ENCODE data around the gene RNF213. TPM values are rescaled to one million over a fixed set of nuclear protein-coding genes. Genes with fewer than 3 reads are reported as not detected.

RNF213 gene
- total RNA-seq, 2 experiments from 2014 or later: 488 TPM

DNA sequence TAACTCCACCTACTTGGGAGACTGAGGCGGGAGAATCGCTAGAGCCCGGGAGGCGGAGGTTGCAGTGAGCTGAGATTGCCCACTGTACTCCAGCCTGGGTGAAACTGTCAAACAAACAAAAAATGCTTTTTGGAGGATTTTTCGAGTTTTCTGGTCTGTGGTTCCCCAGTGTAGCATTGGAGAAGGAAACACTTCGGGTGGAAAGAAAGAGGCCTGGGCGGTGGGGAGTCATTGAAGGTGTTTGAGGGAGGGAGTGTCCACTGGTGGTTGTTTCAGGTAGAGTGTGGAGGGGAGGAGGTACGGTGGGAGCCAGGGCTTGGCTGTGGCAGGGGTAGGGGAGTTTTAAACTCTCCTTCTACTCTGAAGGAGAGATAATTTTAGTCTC lies 1.2 kb downstream of the RNF213 start:
- no peak for DNase-seq
- Mint-ChIP-seq H3K4me3 (peak overlapping the region; percentile 90), H3K9me3 (no peaks in the 10 kb centered on the region), H3K36me3 (peaks cover 17% of the 10 kb centered on the region), H3K27me3 (no peaks in the 10 kb centered on the region), H3K27ac (peak overlapping the region; percentile 96), H3K4me1 (peaks cover 33% of the 10 kb centered on the region)
- POLR2A ChIA-PET: interaction anchor here (1.2 to 1.6 kb wide), 4 partner anchors 17 to 116 kb away, joined by 4 to 10 read pairs (median 5); no protein-coding TSS in a partner anchor
- no peak for ATAC-seq (ENCODE audit: low read depth)

DNA sequence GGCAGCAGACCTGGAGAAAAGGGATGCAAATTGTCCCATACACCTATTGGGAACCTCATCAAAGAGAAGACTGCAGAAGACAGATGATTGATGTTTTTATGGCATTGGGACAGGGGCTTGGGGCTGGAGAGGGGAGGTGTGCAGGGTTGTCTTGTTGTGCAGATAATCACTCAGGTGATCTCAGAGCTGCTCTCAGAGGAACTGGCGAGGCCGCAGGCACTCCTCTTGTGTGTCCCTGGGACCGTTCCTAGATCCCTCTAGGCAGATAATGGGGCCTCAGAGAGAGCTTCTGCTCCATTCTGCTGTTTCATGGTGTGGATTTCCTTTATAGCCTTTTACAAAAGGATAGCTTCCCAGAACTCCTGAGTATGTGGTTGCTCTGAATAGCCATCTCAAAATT lies 1.6 kb downstream of the RNF213 start:
- H3K36me3 Mint-ChIP-seq: peaks cover 19% of the 10 kb centered on the region
- POLR2A ChIA-PET: interaction anchor here (1.2 kb wide), 1 partner anchor 16 kb away, joined by 5 read pairs; no protein-coding TSS in a partner anchor
- peak overlapping the region; percentile 96 for H3K27ac Mint-ChIP-seq
- peaks cover 36% of the 10 kb centered on the region for H3K4me1 Mint-ChIP-seq
- ATAC-seq (ENCODE audit: low read depth) (no peak), DNase-seq (no peak)
- no peaks in the 10 kb centered on the region for H3K27me3 Mint-ChIP-seq
- H3K4me3 Mint-ChIP-seq: peak overlapping the region; percentile 90
- H3K9me3 Mint-ChIP-seq: no peaks in the 10 kb centered on the region

DNA sequence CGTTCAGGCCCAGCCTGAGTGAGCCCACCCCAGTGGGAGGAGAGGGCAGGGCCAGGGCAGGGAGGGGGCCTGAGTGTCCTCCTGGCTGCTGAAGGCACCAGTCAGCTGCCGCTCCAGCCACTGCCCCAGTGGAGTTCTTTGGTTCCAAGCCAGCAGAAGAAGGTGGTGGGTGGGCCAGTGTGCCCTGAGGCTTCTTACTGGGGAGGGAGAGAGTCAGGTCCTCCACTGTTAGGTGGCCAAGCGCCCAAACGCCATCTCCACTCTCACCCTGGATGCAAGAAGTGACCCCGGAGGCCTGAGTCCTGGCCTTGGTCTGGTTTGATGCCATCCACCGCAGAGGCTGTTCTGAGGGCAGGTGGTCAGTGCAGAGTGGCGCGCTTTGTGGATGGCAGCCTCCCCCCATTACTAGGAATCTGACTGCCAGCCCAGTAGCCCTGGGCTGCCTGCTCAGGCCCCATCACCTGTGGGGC lies 2.2 kb downstream of the RNF213 start:
- H3K4me3 Mint-ChIP-seq: peak overlapping the region; percentile 90
- H3K27ac Mint-ChIP-seq: peak overlapping the region; percentile 92

DNA sequence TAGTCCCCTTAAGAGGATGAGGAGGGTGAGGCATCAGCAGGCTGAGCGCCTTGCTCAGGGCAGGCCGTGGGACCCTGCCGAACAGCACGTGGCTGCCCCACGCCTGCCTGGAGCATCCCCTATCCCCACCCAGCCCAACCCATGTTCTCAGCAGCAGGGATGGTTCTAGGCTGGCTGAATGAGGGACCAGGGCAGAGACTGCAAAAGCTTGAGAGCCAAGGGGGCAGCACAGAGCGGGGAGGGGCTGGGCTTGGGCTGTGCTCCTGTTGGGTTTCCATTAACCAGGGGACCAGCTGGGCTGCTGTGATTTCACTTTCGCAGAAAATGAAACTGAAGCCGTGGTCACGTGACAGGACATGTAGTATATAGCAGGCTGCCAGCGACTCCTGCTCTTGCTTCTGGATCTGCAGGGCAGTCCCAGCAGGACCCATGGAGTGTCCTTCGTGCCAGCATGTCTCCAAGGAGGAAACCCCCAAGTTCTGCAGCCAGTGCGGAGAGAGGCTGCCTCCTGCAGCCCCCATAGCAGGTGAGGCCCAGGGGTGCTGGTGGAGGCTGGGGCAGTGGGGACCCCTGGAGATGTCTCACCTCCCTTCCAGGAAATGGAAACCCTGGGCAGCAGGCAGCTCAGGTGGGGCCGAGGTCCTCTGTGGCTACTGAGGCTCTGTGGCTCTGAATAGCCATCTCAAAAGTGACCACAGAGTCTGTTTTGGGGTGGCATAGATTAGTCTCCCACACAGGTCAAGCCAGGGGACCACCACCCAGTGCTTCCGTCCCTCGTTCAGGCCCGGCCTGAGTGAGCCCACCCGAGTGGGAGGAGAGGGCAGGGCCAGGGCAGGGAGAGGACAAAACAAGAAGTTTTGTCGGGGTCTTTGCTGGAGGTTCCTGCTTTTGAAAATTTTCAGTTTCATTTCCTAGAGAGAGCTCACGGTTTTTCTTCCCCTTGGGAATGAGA lies 2.9 kb downstream of the RNF213 start:
- Mint-ChIP-seq H3K4me1 (peaks cover 33% of the 10 kb centered on the region), H3K4me3 (peak overlapping the region; percentile 90), H3K27ac (peak overlapping the region; percentile 92), H3K36me3 (peaks cover 22% of the 10 kb centered on the region), H3K9me3 (no peaks in the 10 kb centered on the region), H3K27me3 (no peaks in the 10 kb centered on the region)
- DNase-seq: peak; percentile 83
- ATAC-seq (ENCODE audit: low read depth): peak; percentile 53
- POLR2A ChIA-PET: interaction anchor here (0.5 to 3.6 kb wide), 14 partner anchors 9 to 1609 kb away, joined by 3 to 26 read pairs (median 3); partner anchors contain the start of genes CBX8, GAA, MRPL12 and RPTOR

More for the DNA sequence above, 2.2 kb downstream of the RNF213 start:
- Mint-ChIP-seq H3K4me1 (peaks cover 39% of the 10 kb centered on the region), H3K9me3 (no peaks in the 10 kb centered on the region), H3K36me3 (peaks cover 22% of the 10 kb centered on the region), H3K27me3 (no peaks in the 10 kb centered on the region)
- POLR2A ChIA-PET: interaction anchor here (0.9 to 3.6 kb wide), 9 partner anchors 8 to 755 kb away, joined by 3 to 26 read pairs (median 5); partner anchors contain the start of genes CBX8, GAA, RPTOR and SGSH
- no peak for ATAC-seq (ENCODE audit: low read depth)
- DNase-seq: no peak

DNA sequence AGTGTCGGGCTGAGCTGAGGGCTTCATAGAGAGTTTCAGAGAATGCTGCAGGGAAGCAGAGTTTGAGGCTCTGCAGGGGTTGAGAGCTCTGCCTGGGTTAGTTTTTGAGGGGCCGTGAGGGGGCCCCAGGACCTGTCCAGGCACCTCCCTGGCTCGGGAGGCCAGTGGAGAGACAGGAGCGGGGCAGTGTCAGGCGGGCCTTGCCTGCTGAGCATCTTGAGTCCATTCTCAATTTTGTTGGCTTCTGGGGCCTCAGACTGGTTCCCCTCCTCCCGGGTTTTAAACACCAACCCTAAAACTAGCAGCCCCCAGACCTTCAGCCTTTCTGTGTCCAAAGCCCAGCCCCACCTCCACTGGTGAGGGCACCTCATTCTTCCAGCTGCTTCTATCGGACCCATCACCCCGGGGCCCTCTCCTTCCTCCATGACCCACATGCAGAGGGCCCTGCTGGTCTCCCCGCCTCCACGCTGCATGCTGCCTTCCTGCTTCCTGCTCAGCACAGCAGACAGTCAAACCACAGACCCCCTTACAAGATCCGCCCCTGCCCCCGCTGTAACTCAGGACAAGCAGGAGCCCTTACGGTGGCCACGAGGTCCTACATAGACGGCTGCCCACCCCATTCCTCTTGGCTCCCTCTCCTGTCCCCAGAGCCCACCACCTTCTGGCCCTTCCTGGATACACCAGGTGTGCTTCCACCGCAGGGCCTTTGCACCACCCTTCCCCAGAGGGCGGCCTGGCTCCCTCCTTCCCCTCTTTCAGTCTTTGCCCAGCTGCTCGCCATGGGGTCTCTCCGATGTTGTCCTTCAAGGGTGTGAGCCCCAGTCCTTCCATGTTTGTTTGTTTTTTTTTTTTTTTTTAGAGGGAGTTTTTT lies 3.8 kb downstream of the RNF213 start:
- Mint-ChIP-seq H3K4me3 (peak overlapping the region; percentile 90), H3K27me3 (no peaks in the 10 kb centered on the region), H3K36me3 (peaks cover 22% of the 10 kb centered on the region), H3K9me3 (no peaks in the 10 kb centered on the region), H3K4me1 (peaks cover 30% of the 10 kb centered on the region), H3K27ac (peak overlapping the region; percentile 92)
- ATAC-seq (ENCODE audit: low read depth) (peak; percentile 30), DNase-seq (peak; percentile 75)
- POLR2A ChIA-PET: interaction anchor here (0.5 to 3.6 kb wide), 17 partner anchors 9 to 1608 kb away, joined by 3 to 26 read pairs (median 4); partner anchors contain the start of genes CBX8, GAA, MRPL12 and SGSH

DNA sequence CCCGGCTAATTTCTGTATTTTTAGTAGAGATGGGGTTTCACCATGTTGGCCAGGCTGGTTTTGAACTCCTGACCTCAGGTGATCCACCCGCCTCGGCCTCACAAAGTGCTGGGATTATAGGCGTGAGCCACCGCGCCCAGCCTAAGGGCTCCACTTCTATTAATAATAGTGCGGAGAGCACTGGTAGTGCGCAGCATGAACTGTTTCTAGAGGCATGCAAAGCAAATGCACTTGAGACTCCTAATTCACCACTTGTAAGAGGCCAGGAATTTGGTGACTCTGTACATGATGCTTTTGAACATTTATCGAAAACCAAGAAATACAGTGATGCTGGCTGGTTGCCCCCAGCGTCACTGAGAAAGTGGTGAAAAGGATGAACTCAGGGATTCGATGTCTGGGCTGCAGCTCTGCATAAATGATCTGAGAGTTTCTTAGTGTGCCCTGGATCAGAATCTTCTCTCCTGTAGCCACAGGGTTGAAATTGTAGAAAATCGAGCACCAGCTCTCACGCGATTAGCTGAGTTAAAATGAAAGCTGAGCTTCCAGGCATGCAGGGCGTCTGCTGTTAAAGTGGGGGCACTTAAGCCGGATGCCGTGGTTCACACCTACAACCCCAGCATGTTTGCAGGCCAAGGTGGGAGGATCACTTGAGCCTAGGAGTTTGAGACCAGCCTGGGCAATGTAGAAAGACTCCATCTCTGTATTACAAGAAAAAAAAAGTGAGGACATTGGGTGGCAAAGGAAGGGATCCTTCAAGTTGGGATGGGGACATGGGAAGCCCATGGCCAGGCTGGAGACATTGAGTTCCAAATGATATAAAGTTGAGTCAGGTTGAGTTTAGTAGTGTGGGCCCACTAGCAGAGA lies 4.8 kb downstream of the RNF213 start:
- H3K4me3 Mint-ChIP-seq: peak overlapping the region; percentile 90
- H3K4me1 Mint-ChIP-seq: peaks cover 31% of the 10 kb centered on the region
- peak overlapping the region; percentile 92 for H3K27ac Mint-ChIP-seq
- H3K27me3 Mint-ChIP-seq: no peaks in the 10 kb centered on the region
- peaks cover 24% of the 10 kb centered on the region for H3K36me3 Mint-ChIP-seq
- POLR2A ChIA-PET: interaction anchor here (0.5 to 3.6 kb wide), 7 partner anchors 8 to 120 kb away, joined by 3 to 26 read pairs (median 11); no protein-coding TSS in a partner anchor
- ATAC-seq (ENCODE audit: low read depth): peak; percentile 38
- DNase-seq: peak; percentile 64
- H3K9me3 Mint-ChIP-seq: no peaks in the 10 kb centered on the region

DNA sequence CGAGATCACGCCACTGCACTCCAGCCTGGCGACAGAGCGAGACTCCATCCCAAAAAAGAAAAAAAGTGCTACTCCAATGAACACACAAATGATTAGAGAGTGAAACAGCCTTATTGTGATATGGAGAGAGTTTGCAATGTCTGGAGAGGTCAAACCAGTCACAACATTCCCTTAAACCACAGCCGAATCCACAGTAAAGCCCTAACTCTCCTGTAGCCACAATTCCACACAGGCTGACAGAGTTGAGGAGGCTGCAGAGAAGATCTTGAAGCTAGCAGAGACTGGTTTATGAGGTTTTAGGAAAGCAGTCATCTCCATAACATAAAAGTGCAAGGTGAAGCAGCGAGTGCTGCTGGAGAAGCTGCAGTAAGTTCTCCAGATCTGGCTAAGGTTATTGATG lies 6.7 kb downstream of the RNF213 start:
- Mint-ChIP-seq H3K4me3 (peak overlapping the region; percentile 27), H3K36me3 (peaks cover 28% of the 10 kb centered on the region), H3K9me3 (no peaks in the 10 kb centered on the region), H3K27me3 (no peaks in the 10 kb centered on the region), H3K4me1 (peaks cover 27% of the 10 kb centered on the region), H3K27ac (no peak overlapping the region)
- no peak for DNase-seq
- POLR2A ChIA-PET: no interaction called here
- no peak for ATAC-seq (ENCODE audit: low read depth)

DNA sequence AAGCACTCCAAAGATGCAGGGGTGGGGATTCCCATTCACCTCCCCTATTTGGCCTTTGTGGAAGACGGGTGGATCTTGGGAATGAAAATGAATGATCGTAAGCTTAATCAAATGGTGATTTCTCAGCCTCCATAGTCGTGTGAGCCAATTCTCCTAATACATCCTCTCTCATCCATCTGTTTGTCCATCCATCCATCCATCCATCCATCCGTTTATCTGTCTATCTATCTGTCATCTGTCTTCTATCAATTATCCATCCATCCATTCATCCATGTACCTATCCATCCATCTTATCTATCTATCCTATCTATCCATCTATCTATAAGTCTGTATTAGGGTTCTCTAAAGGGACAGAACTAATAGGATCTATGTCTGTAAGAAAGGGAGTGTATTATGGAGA lies 7.8 kb downstream of the RNF213 start:
- Mint-ChIP-seq H3K4me3 (no peak overlapping the region), H3K9me3 (no peaks in the 10 kb centered on the region), H3K36me3 (peaks cover 35% of the 10 kb centered on the region), H3K27ac (no peak overlapping the region), H3K27me3 (no peaks in the 10 kb centered on the region), H3K4me1 (peaks cover 28% of the 10 kb centered on the region)
- DNase-seq (no peak), ATAC-seq (ENCODE audit: low read depth) (no peak)
- POLR2A ChIA-PET: no interaction called here

DNA sequence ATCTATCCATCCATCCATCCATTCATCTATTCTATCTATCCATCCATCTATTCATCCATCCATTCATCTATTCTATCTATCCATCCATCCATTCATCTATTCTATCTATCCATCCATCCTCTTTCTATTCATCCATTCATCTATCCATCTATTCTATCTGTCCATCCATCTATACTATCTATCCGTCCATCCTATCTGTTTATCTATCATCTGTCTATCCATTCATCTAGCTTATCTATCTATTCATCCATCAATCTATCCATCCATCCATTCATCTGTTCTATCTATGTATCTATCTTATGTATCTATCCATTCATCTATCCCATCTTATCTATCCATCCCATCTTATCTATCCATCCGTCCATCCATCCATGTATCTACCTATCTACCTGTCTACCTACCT lies 8.8 kb downstream of the RNF213 start:
- Mint-ChIP-seq H3K9me3 (no peaks in the 10 kb centered on the region), H3K4me1 (peaks cover 34% of the 10 kb centered on the region), H3K27me3 (no peaks in the 10 kb centered on the region), H3K4me3 (no peak overlapping the region), H3K27ac (no peak overlapping the region), H3K36me3 (peaks cover 38% of the 10 kb centered on the region)
- DNase-seq: no peak
- POLR2A ChIA-PET: interaction anchor here (1.0 to 1.1 kb wide), 2 partner anchors 9 to 15 kb away, joined by 4 to 5 read pairs; no protein-coding TSS in a partner anchor
- ATAC-seq (ENCODE audit: low read depth): no peak

DNA sequence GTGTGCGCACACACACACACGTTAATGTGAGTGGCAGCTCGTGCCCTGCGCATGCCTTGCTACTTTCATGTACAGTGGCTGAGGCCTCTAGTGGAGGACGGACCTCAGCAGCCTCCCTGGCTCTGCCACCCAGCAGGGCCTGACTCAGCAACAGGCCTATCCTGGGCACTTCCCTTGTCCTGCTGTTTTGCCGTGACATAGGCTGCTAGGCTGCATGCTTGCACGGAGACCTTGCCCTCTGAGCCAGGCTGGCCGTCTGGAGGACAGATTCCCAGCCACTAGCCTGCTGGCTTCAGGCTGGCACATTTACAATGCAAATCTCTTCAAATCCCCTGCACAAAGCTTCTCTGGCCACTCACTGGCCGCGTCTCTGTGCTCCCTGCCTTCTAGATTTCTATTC lies 9.5 kb downstream of the RNF213 start:
- H3K36me3 Mint-ChIP-seq: peaks cover 36% of the 10 kb centered on the region
- H3K9me3 Mint-ChIP-seq: no peaks in the 10 kb centered on the region
- POLR2A ChIA-PET: interaction anchor here (1.0 to 1.1 kb wide), 2 partner anchors 9 to 14 kb away, joined by 4 to 5 read pairs; no protein-coding TSS in a partner anchor
- no peak overlapping the region for H3K4me3 Mint-ChIP-seq
- no peaks in the 10 kb centered on the region for H3K27me3 Mint-ChIP-seq
- ATAC-seq (ENCODE audit: low read depth) (no peak), DNase-seq (no peak)
- H3K4me1 Mint-ChIP-seq: peaks cover 34% of the 10 kb centered on the region
- H3K27ac Mint-ChIP-seq: no peak overlapping the region

DNA sequence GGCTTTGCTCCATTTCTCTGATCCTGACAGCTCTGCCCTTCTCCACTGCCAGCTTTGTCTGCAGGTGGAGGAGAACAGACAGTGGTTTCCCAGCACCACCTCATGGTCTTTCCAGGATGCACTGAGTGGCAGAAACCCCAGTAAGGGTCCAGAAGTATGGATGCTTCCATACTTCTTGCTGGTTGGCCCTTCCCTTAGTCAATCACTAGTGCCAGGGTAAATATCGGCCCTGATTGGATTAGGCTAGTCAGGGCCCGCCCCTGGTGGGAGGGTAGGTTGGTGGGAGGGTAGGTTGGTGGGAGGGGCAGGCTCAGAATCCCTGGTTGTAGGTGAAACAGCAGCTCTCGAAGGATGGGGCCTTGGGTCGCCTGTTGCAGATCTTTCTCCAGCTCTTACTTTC lies 10.2 kb downstream of the RNF213 start:
- no peak overlapping the region for H3K4me3 Mint-ChIP-seq
- H3K27me3 Mint-ChIP-seq: no peaks in the 10 kb centered on the region
- no peaks in the 10 kb centered on the region for H3K9me3 Mint-ChIP-seq
- POLR2A ChIA-PET: no interaction called here
- no peak for DNase-seq
- peaks cover 36% of the 10 kb centered on the region for H3K36me3 Mint-ChIP-seq
- H3K27ac Mint-ChIP-seq: peak overlapping the region; percentile 72
- peaks cover 31% of the 10 kb centered on the region for H3K4me1 Mint-ChIP-seq
- ATAC-seq (ENCODE audit: low read depth): peak; percentile 51

DNA sequence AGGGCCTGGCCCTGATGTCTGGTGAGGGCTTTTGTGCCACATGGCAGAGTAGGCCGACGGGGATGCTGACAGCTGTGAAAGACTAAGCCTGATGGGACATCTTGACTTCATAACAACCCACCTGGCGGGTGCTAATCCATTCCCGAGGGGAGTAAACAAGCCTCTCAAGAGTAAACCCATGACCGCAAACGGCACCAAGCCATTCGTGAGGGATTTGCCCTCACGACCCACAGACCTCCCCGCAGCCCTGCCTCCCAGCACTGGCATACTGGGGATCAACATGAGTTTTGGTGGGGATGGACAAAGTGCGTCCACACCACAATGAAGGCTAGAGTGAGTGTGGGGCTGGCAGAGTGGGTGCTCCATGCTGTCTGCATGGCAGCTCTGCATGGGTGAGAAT lies 11.7 kb downstream of the RNF213 start:
- Mint-ChIP-seq H3K4me3 (no peak overlapping the region), H3K9me3 (no peaks in the 10 kb centered on the region), H3K4me1 (peaks cover 29% of the 10 kb centered on the region), H3K27me3 (no peaks in the 10 kb centered on the region), H3K27ac (no peak overlapping the region), H3K36me3 (peaks cover 37% of the 10 kb centered on the region)
- ATAC-seq (ENCODE audit: low read depth): no peak
- POLR2A ChIA-PET: interaction anchor here (0.6 to 4.6 kb wide), 2 partner anchors 8 to 1750 kb away, joined by 3 to 26 read pairs; no protein-coding TSS in a partner anchor
- no peak for DNase-seq

All from activated naive CD8-positive, alpha-beta T cell treated with anti-CD3 and anti-CD28 coated beads, Interleukin-2, amount 10 ng/mL, durations not matched to agents 7 days and 5 days (primary cell).